ENCODE data around the gene MYO1B. TPM values are rescaled to one million over a fixed set of nuclear protein-coding genes. Genes with fewer than 3 reads are reported as not detected.
A peak's percentile ranks its signal among the peaks of the same experiment; 100 is the strongest.

MYO1B gene
- total and polyA plus RNA-seq, 2 experiments from 2014 or later = 26.4 to 70.6 TPM

- H4K20me1 ChIP-seq (replicated peaks; ENCODE audit: insufficient read depth) = no peaks in the 10 kb centered on the region
- Mint-ChIP-seq H3K27me3 (ENCODE audit: insufficient read depth, low read depth, poor library complexity) (no peaks in the 10 kb centered on the region), H3K9me3 (peaks cover 8% of the 10 kb centered on the region; the same call in 2 of the 3 replicates), H3K4me3 (no peak overlapping the region), H3K36me3 (ENCODE audit: low read depth) (peaks cover 52% of the 10 kb centered on the region), H3K4me1 (peaks cover 8% of the 10 kb centered on the region), H3K27ac (peak overlapping the region; percentile 86; the same call in 1 of the 2 replicates)
- H3K4me2 ChIP-seq = no peak overlapping the region
- no peaks in the 10 kb centered on the region for H3K79me2 ChIP-seq (replicated peaks; ENCODE audit: insufficient read depth)
- no peaks in the 10 kb centered on the region for H3K27me3 ChIP-seq (ENCODE audit: insufficient read depth)
- H3K9me2 ChIP-seq (ENCODE audit: insufficient read depth) = no peaks in the 10 kb centered on the region
- ATAC-seq = no peak
- TF ChIP-seq ZNF462 (CRISPR knock-in tag; IDR thresholded peaks at IDR 0.05) (no peak), ZNF331 (CRISPR knock-in tag; IDR thresholded peaks at IDR 0.05; ENCODE audit: low read depth) (no peak)
- no peak overlapping the region for H3K27ac ChIP-seq (ENCODE audit: low read depth)
- H3F3A ChIP-seq (replicated peaks; ENCODE audit: low read depth) = no peaks in the 10 kb centered on the region
- H3K4me1 ChIP-seq (ENCODE audit: insufficient read depth) = 0 out of 2 replicates have a peak, but pooled peaks cover 4% of the 10 kb centered on the region
- no peak overlapping the region for H2AFZ ChIP-seq
- no peaks in the 10 kb centered on the region for H3K36me3 ChIP-seq (ENCODE audit: insufficient read depth)
- DNase-seq (ENCODE audit: low spot score) = no peak
- H3K4me3 ChIP-seq = no peak overlapping the region
These were observed 106.1 kb downstream of the MYO1B start for GRCh38 chr2:191351298-191351697.

GRCh38 chr2:191351921-191352320 is 106.7 kb downstream of the MYO1B start:
- DNase-seq (ENCODE audit: low spot score) (no peak), ATAC-seq (no peak)
- Histone ChIP-seq H3K27ac (ENCODE audit: low read depth) (no peak overlapping the region), H2AFZ (no peak overlapping the region), H3K9me2 (ENCODE audit: insufficient read depth) (no peaks in the 10 kb centered on the region), H3K4me1 (ENCODE audit: insufficient read depth) (0 out of 2 replicates have a peak, but pooled peaks cover 4% of the 10 kb centered on the region), H3K4me3 (no peak overlapping the region), H3K4me2 (no peak overlapping the region), H3K27me3 (ENCODE audit: insufficient read depth) (no peaks in the 10 kb centered on the region), H3F3A (replicated peaks; ENCODE audit: low read depth) (no peaks in the 10 kb centered on the region), H3K36me3 (ENCODE audit: insufficient read depth) (no peaks in the 10 kb centered on the region), H3K79me2 (replicated peaks; ENCODE audit: insufficient read depth) (no peaks in the 10 kb centered on the region), H4K20me1 (replicated peaks; ENCODE audit: insufficient read depth) (no peaks in the 10 kb centered on the region)
- peaks cover 8% of the 10 kb centered on the region; the same call in 2 of the 3 replicates for H3K9me3 Mint-ChIP-seq
- TF ChIP-seq EZH2phosphoT487 (IDR thresholded peaks at IDR 0.05; ENCODE audit: unreplicated experiment) (no peak), STAT1 (IDR thresholded peaks at IDR 0.05; ENCODE audit: unreplicated experiment) (no peak)
- TF ChIP-seq, protein P1, sequence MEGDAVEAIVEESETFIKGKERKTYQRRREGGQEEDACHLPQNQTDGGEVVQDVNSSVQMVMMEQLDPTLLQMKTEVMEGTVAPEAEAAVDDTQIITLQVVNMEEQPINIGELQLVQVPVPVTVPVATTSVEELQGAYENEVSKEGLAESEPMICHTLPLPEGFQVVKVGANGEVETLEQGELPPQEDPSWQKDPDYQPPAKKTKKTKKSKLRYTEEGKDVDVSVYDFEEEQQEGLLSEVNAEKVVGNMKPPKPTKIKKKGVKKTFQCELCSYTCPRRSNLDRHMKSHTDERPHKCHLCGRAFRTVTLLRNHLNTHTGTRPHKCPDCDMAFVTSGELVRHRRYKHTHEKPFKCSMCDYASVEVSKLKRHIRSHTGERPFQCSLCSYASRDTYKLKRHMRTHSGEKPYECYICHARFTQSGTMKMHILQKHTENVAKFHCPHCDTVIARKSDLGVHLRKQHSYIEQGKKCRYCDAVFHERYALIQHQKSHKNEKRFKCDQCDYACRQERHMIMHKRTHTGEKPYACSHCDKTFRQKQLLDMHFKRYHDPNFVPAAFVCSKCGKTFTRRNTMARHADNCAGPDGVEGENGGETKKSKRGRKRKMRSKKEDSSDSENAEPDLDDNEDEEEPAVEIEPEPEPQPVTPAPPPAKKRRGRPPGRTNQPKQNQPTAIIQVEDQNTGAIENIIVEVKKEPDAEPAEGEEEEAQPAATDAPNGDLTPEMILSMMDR (conservative IDR thresholded peaks at IDR 0.05; ENCODE audit: low read depth in 2 of 2) = no peak
- H3K4me1 Mint-ChIP-seq = peaks cover 8% of the 10 kb centered on the region
- no peak overlapping the region for H3K4me3 Mint-ChIP-seq
- no peaks in the 10 kb centered on the region for H3K27me3 Mint-ChIP-seq (ENCODE audit: insufficient read depth, low read depth, poor library complexity)
- H3K27ac Mint-ChIP-seq = no peak overlapping the region
- H3K36me3 Mint-ChIP-seq (ENCODE audit: low read depth) = peaks cover 49% of the 10 kb centered on the region
